Endothelial cell (in vitro differentiated cells): ENCODE results near the gene SPHK2. TPM values are rescaled to one million over a fixed set of nuclear protein-coding genes. Genes with fewer than 3 reads are reported as not detected.
A peak's percentile ranks its signal among the peaks of the same experiment; 100 is the strongest.

Source experiments
- DNase-seq: peaks from one replicate; pipeline ENCODE4 v3.0.0; 2021; ENCODE audit warnings: low spot score
- H3K27ac Mint-ChIP-seq: one replicate; pipeline ENCODE4 v1.8.0; 2021; ENCODE audit warnings: mixed read lengths, inconsistent platforms; ENCODE audit not compliant: unreplicated experiment
- H3K27me3 Mint-ChIP-seq: one replicate; pipeline ENCODE4 v1.8.0; 2021; ENCODE audit warnings: mild to moderate bottlenecking, moderate library complexity, mixed read lengths, inconsistent platforms; ENCODE audit not compliant: unreplicated experiment
- H3K36me3 Mint-ChIP-seq: one replicate; pipeline ENCODE4 v1.8.0; 2021; ENCODE audit warnings: mild to moderate bottlenecking, low read depth, mixed read lengths, inconsistent platforms; ENCODE audit not compliant: unreplicated experiment
- H3K4me1 Mint-ChIP-seq: one replicate; pipeline ENCODE4 v1.8.0; 2021; ENCODE audit warnings: mild to moderate bottlenecking, mixed read lengths, inconsistent platforms; ENCODE audit not compliant: unreplicated experiment
- H3K4me3 Mint-ChIP-seq: one replicate; pipeline ENCODE4 v1.8.0; 2021; ENCODE audit warnings: mild to moderate bottlenecking, mixed read lengths, inconsistent platforms; ENCODE audit not compliant: unreplicated experiment
- H3K9me3 Mint-ChIP-seq: one replicate; pipeline ENCODE4 v1.8.0; 2021; ENCODE audit warnings: mixed read lengths, inconsistent platforms; ENCODE audit not compliant: unreplicated experiment
- total RNA-seq: library from RNA; stranded (reverse); fragmentation: NEBNext Ultra II Directional; extraction: Animal tissue kit (Norgen Biotek cat#: 25700); gene quantifications from one replicate; pipeline ENCODE4 v1.2.1, GENCODE V29; 2021; ENCODE audit not compliant: unreplicated experiment
- TF ChIP-seq, protein P1 (sequence below): fragments of 200-600 bp; sonication (generic); IDR thresholded peaks from one replicate; pipeline ENCODE4 v1.5.0; 2021; ENCODE audit warnings: antibody characterized with exemption; ENCODE audit not compliant: unreplicated experiment

Gene SPHK2
- total RNA-seq, 1 donor from 2014 or later, result 24.7 TPM

DNA sequence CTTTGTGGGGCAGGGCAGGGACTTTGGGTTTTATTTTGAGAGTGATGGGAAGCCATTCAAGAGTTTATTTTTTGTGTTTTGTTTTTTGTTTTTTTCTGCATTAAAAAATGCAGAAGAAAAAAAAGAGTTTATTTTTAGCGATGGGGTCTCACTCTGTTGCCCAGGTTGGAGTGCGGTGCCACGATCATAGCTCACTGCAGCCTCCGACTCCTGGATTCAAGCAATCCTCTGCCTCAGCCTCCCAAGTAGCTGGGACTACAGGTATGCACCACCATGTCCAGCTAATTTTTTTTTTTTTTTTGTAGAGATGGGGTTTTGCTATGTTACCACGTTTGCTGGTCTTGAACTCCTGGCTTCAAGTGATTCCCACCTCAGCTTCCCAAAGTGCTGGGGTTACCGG lies 39.2 kb downstream of the SPHK2 start:
- peaks cover 5% of the 10 kb centered on the region for H3K4me1 Mint-ChIP-seq
- DNase-seq, result no peak
- H3K4me3 Mint-ChIP-seq, result no peak overlapping the region
- no peak overlapping the region for H3K27ac Mint-ChIP-seq
- no peaks in the 10 kb centered on the region for H3K36me3 Mint-ChIP-seq
- TF ChIP-seq, protein P1, sequence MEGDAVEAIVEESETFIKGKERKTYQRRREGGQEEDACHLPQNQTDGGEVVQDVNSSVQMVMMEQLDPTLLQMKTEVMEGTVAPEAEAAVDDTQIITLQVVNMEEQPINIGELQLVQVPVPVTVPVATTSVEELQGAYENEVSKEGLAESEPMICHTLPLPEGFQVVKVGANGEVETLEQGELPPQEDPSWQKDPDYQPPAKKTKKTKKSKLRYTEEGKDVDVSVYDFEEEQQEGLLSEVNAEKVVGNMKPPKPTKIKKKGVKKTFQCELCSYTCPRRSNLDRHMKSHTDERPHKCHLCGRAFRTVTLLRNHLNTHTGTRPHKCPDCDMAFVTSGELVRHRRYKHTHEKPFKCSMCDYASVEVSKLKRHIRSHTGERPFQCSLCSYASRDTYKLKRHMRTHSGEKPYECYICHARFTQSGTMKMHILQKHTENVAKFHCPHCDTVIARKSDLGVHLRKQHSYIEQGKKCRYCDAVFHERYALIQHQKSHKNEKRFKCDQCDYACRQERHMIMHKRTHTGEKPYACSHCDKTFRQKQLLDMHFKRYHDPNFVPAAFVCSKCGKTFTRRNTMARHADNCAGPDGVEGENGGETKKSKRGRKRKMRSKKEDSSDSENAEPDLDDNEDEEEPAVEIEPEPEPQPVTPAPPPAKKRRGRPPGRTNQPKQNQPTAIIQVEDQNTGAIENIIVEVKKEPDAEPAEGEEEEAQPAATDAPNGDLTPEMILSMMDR, result no peak
- H3K27me3 Mint-ChIP-seq, result peaks cover 5% of the 10 kb centered on the region
- no peaks in the 10 kb centered on the region for H3K9me3 Mint-ChIP-seq

DNA sequence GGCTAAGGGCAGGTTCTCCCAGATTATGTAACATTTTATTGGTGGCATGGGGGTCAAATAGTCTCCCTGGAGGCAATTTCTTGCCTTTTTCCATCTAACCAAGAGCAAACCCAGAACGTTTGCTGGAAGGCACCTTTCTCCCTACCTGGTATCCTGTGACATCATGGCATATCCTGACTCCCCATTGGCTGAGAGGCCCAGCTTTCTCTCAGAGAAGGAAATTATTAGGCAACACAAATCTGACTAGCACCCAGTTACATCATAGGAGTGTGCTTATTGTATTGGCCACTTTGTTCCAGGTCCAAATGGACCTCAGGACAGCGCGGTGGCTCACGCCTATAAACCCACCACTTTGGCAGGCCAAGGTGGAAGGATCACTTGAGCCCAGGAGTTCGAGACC lies 40.5 kb downstream of the SPHK2 start:
- Mint-ChIP-seq H3K36me3 (no peaks in the 10 kb centered on the region), H3K27ac (no peak overlapping the region), H3K9me3 (no peaks in the 10 kb centered on the region), H3K4me1 (peaks cover 5% of the 10 kb centered on the region), H3K27me3 (peaks cover 5% of the 10 kb centered on the region), H3K4me3 (no peak overlapping the region)
- no peak for DNase-seq
- TF ChIP-seq, protein P1, result no peak

- Mint-ChIP-seq H3K4me3 (no peak overlapping the region), H3K4me1 (peaks cover 5% of the 10 kb centered on the region), H3K9me3 (no peaks in the 10 kb centered on the region), H3K27me3 (peaks cover 7% of the 10 kb centered on the region), H3K27ac (no peak overlapping the region), H3K36me3 (no peaks in the 10 kb centered on the region)
- TF ChIP-seq, protein P1, result no peak
- DNase-seq, result peak; percentile 41
Measured at GRCh38 chr19:48660852-48661710, 41.8 kb downstream of the SPHK2 start.

GRCh38 chr19:48661711-48662090 lies 42.4 kb downstream of the SPHK2 start:
- H3K27me3 Mint-ChIP-seq, result peaks cover 7% of the 10 kb centered on the region
- H3K4me1 Mint-ChIP-seq, result peaks cover 4% of the 10 kb centered on the region
- no peaks in the 10 kb centered on the region for H3K9me3 Mint-ChIP-seq
- TF ChIP-seq, protein P1, result no peak
- H3K27ac Mint-ChIP-seq, result no peak overlapping the region
- H3K4me3 Mint-ChIP-seq, result no peak overlapping the region
- H3K36me3 Mint-ChIP-seq, result no peaks in the 10 kb centered on the region
- no peak for DNase-seq

GRCh38 chr19:48663667-48664066 lies 44.4 kb downstream of the SPHK2 start:
- Mint-ChIP-seq H3K27ac (no peak overlapping the region), H3K27me3 (peaks cover 7% of the 10 kb centered on the region), H3K4me3 (no peak overlapping the region), H3K36me3 (no peaks in the 10 kb centered on the region), H3K4me1 (no peaks in the 10 kb centered on the region), H3K9me3 (no peaks in the 10 kb centered on the region)
- TF ChIP-seq, protein P1, result no peak
- DNase-seq, result no peak
